Measurements from ENCODE around the gene TMEM132D. TPM values are rescaled to one million over a fixed set of nuclear protein-coding genes. Genes with fewer than 3 reads are reported as not detected.
"Not testable (repeated sequence)": the region's sequence is repeated elsewhere in the genome, so short reads cannot be mapped to it uniquely, and the experiment has no call there.

TMEM132D gene
- total RNA-seq, 1 donor = under 0.01 TPM

- H3K4me3 ChIP-seq (ENCODE audit: low read length); H3K4me1 ChIP-seq (ENCODE audit: insufficient read depth, low read length); H3K9me3 ChIP-seq (ENCODE audit: low read depth, low read length): not testable (repeated sequence)
- peaks cover 16% of the 10 kb centered on the region for H3K27me3 ChIP-seq (ENCODE audit: insufficient read depth, low read length)
These were observed 4.8 kb downstream of the TMEM132D start for GRCh38 chr12:129899045-129899444.

GRCh38 chr12:129893691-129894090 lies 10.1 kb downstream of the TMEM132D start:
- Histone ChIP-seq H3K4me1 (ENCODE audit: insufficient read depth, low read length) (no peaks in the 10 kb centered on the region), H3K27me3 (ENCODE audit: insufficient read depth, low read length) (no peaks in the 10 kb centered on the region), H3K9me3 (ENCODE audit: low read depth, low read length) (no peaks in the 10 kb centered on the region), H3K4me3 (ENCODE audit: low read length) (no peak overlapping the region)

GRCh38 chr12:129887101-129887500 lies 16.7 kb downstream of the TMEM132D start:
- no peaks in the 10 kb centered on the region for H3K27me3 ChIP-seq (ENCODE audit: insufficient read depth, low read length)

GRCh38 chr12:129886541-129886940 lies 17.3 kb downstream of the TMEM132D start:
- Histone ChIP-seq H3K4me3 (ENCODE audit: low read length) (no peak overlapping the region), H3K4me1 (ENCODE audit: insufficient read depth, low read length) (no peaks in the 10 kb centered on the region), H3K27me3 (ENCODE audit: insufficient read depth, low read length) (no peaks in the 10 kb centered on the region), H3K9me3 (ENCODE audit: low read depth, low read length) (no peaks in the 10 kb centered on the region)

More at GRCh38 chr12:129887101-129887500, 16.7 kb downstream of the TMEM132D start:
- Histone ChIP-seq H3K4me3 (ENCODE audit: low read length) (no peak overlapping the region), H3K4me1 (ENCODE audit: insufficient read depth, low read length) (no peaks in the 10 kb centered on the region), H3K9me3 (ENCODE audit: low read depth, low read length) (no peaks in the 10 kb centered on the region)

GRCh38 chr12:129885287-129885686 lies 18.5 kb downstream of the TMEM132D start:
- no peaks in the 10 kb centered on the region for H3K9me3 ChIP-seq (ENCODE audit: low read depth, low read length)
- H3K4me3 ChIP-seq (ENCODE audit: low read length) = no peak overlapping the region
- no peaks in the 10 kb centered on the region for H3K4me1 ChIP-seq (ENCODE audit: insufficient read depth, low read length)
- H3K27me3 ChIP-seq (ENCODE audit: insufficient read depth, low read length) = no peaks in the 10 kb centered on the region

- Histone ChIP-seq H3K4me3 (ENCODE audit: low read length) (no peak overlapping the region), H3K27me3 (ENCODE audit: insufficient read depth, low read length) (no peaks in the 10 kb centered on the region), H3K9me3 (ENCODE audit: low read depth, low read length) (no peaks in the 10 kb centered on the region), H3K4me1 (ENCODE audit: insufficient read depth, low read length) (no peaks in the 10 kb centered on the region)
These were observed 26.4 kb downstream of the TMEM132D start for GRCh38 chr12:129877411-129877810.

- no peak overlapping the region for H3K4me3 ChIP-seq (ENCODE audit: low read length)
- no peaks in the 10 kb centered on the region for H3K4me1 ChIP-seq (ENCODE audit: insufficient read depth, low read length)
- no peaks in the 10 kb centered on the region for H3K9me3 ChIP-seq (ENCODE audit: low read depth, low read length)
- no peaks in the 10 kb centered on the region for H3K27me3 ChIP-seq (ENCODE audit: insufficient read depth, low read length)
These were observed 30.0 kb downstream of the TMEM132D start for GRCh38 chr12:129873833-129874208.

GRCh38 chr12:129873111-129873832 lies 30.6 kb downstream of the TMEM132D start:
- no peaks in the 10 kb centered on the region for H3K9me3 ChIP-seq (ENCODE audit: low read depth, low read length)
- no peaks in the 10 kb centered on the region for H3K27me3 ChIP-seq (ENCODE audit: insufficient read depth, low read length)
- no peaks in the 10 kb centered on the region for H3K4me1 ChIP-seq (ENCODE audit: insufficient read depth, low read length)
- no peak overlapping the region for H3K4me3 ChIP-seq (ENCODE audit: low read length)

GRCh38 chr12:129871991-129872972 lies 31.5 kb downstream of the TMEM132D start:
- H3K9me3 ChIP-seq (ENCODE audit: low read depth, low read length) = no peaks in the 10 kb centered on the region
- no peak overlapping the region for H3K4me3 ChIP-seq (ENCODE audit: low read length)
- H3K27me3 ChIP-seq (ENCODE audit: insufficient read depth, low read length) = no peaks in the 10 kb centered on the region
- no peaks in the 10 kb centered on the region for H3K4me1 ChIP-seq (ENCODE audit: insufficient read depth, low read length)

- Histone ChIP-seq H3K9me3 (ENCODE audit: low read depth, low read length) (no peaks in the 10 kb centered on the region), H3K4me1 (ENCODE audit: insufficient read depth, low read length) (no peaks in the 10 kb centered on the region), H3K27me3 (ENCODE audit: insufficient read depth, low read length) (no peaks in the 10 kb centered on the region), H3K4me3 (ENCODE audit: low read length) (no peak overlapping the region)
These were observed 33.0 kb downstream of the TMEM132D start for GRCh38 chr12:129870796-129871195.

GRCh38 chr12:129870136-129870535 lies 33.7 kb downstream of the TMEM132D start:
- Histone ChIP-seq H3K4me3 (ENCODE audit: low read length) (no peak overlapping the region), H3K9me3 (ENCODE audit: low read depth, low read length) (no peaks in the 10 kb centered on the region), H3K4me1 (ENCODE audit: insufficient read depth, low read length) (no peaks in the 10 kb centered on the region), H3K27me3 (ENCODE audit: insufficient read depth, low read length) (no peaks in the 10 kb centered on the region)

GRCh38 chr12:129868575-129868974 lies 35.2 kb downstream of the TMEM132D start:
- H3K9me3 ChIP-seq (ENCODE audit: low read depth, low read length) = no peaks in the 10 kb centered on the region
- no peaks in the 10 kb centered on the region for H3K27me3 ChIP-seq (ENCODE audit: insufficient read depth, low read length)
- H3K4me1 ChIP-seq (ENCODE audit: insufficient read depth, low read length) = no peaks in the 10 kb centered on the region
- no peak overlapping the region for H3K4me3 ChIP-seq (ENCODE audit: low read length)

GRCh38 chr12:129863938-129864337 lies 39.9 kb downstream of the TMEM132D start:
- H3K9me3 ChIP-seq (ENCODE audit: low read depth, low read length) = no peaks in the 10 kb centered on the region
- H3K27me3 ChIP-seq (ENCODE audit: insufficient read depth, low read length) = no peaks in the 10 kb centered on the region
- H3K4me1 ChIP-seq (ENCODE audit: insufficient read depth, low read length) = no peaks in the 10 kb centered on the region
- H3K4me3 ChIP-seq (ENCODE audit: low read length) = no peak overlapping the region

GRCh38 chr12:129862561-129863175 lies 41.2 kb downstream of the TMEM132D start:
- Histone ChIP-seq H3K4me3 (ENCODE audit: low read length) (no peak overlapping the region), H3K9me3 (ENCODE audit: low read depth, low read length) (no peaks in the 10 kb centered on the region), H3K4me1 (ENCODE audit: insufficient read depth, low read length) (no peaks in the 10 kb centered on the region), H3K27me3 (ENCODE audit: insufficient read depth, low read length) (no peaks in the 10 kb centered on the region)

GRCh38 chr12:129861951-129862350 lies 41.9 kb downstream of the TMEM132D start:
- H3K9me3 ChIP-seq (ENCODE audit: low read depth, low read length) = no peaks in the 10 kb centered on the region
- no peak overlapping the region for H3K4me3 ChIP-seq (ENCODE audit: low read length)
- no peaks in the 10 kb centered on the region for H3K27me3 ChIP-seq (ENCODE audit: insufficient read depth, low read length)
- no peaks in the 10 kb centered on the region for H3K4me1 ChIP-seq (ENCODE audit: insufficient read depth, low read length)
